SK-N-SH (cell line): ENCODE results near the gene SH3PXD2A.

Source experiments
- EZH2phosphoT487 ChIP-seq: fragments of 200-600 bp; sonication (generic); IDR thresholded peaks from 2 replicates; pipeline ENCODE4 v1.6.1; 2017; ENCODE audit warnings: low read depth, mixed run types, mild to moderate bottlenecking, antibody characterized with exemption, moderate library complexity, borderline replicate concordance
- MEF2A ChIP-seq: IDR thresholded peaks from 2 replicates; pipeline ENCODE4 v1.4.0; 2012; ENCODE audit warnings: low read depth, borderline replicate concordance
- MXI1 ChIP-seq: IDR thresholded peaks from 2 replicates; pipeline ENCODE4 v1.6.1; 2012; ENCODE audit warnings: mild to moderate bottlenecking, low read depth, low read length, improper control_type of control experiment
- NFIC ChIP-seq: IDR thresholded peaks from 2 replicates; pipeline ENCODE4 v1.4.0; 2012; ENCODE audit warnings: borderline replicate concordance
- RXRA ChIP-seq: IDR thresholded peaks from 2 replicates; pipeline ENCODE4 v1.4.0; 2012; ENCODE audit warnings: low read depth, mild to moderate bottlenecking, borderline replicate concordance
- TAF1 ChIP-seq: IDR thresholded peaks from 2 replicates; pipeline ENCODE4 v1.6.1; 2012; ENCODE audit warnings: low read depth, mild to moderate bottlenecking, low read length, moderate library complexity, borderline replicate concordance
- YY1 ChIP-seq: IDR thresholded peaks from 2 replicates; pipeline ENCODE4 v1.4.0; 2012; ENCODE audit warnings: low read depth, mild to moderate bottlenecking
- TF ChIP-seq, protein P1 (sequence below): fragments of 200-600 bp; sonication (generic); IDR thresholded peaks from 2 replicates; pipeline ENCODE4 v1.6.1; 2017; ENCODE audit warnings: antibody characterized with exemption, mild to moderate bottlenecking, moderate library complexity
- TF ChIP-seq, protein P2 (sequence below): fragments of 150-350 bp; IDR thresholded peaks from 2 replicates; pipeline ENCODE4 v1.6.1; 2016; ENCODE audit warnings: mild to moderate bottlenecking, low read depth, low read length
- TF ChIP-seq, protein P3 (sequence below): fragments of 150-350 bp; IDR thresholded peaks from 2 replicates; pipeline ENCODE4 v1.6.1; 2017; ENCODE audit warnings: antibody characterized with exemption, low read length, low read depth, borderline replicate concordance
- TF ChIP-seq, protein P4 (sequence below): IDR thresholded peaks from 2 replicates; pipeline ENCODE4 v1.6.1; 2012; ENCODE audit warnings: mild to moderate bottlenecking, low read depth, low read length, moderate library complexity
- TF ChIP-seq, protein P5 (sequence below): IDR thresholded peaks from 2 replicates; pipeline ENCODE4 v1.4.0; 2012; ENCODE audit warnings: low read depth

DNA sequence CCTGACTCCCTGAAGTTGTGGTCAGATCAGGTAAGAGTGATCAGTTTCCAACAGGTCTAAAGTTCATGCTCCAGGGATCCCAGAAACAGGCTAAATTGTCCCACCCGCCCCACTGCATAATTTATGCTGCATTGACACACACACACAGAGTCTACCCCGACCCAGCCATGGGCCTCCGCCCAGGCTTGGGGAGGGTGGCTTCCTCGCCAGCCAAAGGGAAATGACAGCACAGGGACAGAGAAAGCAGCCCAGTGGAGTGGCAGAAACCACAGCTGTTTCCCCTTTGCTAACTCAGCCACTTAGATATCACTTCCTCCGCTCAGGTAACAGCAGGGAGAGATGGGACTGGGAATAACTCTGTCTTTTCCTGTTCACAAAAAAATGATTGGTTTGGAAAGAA lies 9.4 kb downstream of the SH3PXD2A start:
- TF ChIP-seq, protein P1, sequence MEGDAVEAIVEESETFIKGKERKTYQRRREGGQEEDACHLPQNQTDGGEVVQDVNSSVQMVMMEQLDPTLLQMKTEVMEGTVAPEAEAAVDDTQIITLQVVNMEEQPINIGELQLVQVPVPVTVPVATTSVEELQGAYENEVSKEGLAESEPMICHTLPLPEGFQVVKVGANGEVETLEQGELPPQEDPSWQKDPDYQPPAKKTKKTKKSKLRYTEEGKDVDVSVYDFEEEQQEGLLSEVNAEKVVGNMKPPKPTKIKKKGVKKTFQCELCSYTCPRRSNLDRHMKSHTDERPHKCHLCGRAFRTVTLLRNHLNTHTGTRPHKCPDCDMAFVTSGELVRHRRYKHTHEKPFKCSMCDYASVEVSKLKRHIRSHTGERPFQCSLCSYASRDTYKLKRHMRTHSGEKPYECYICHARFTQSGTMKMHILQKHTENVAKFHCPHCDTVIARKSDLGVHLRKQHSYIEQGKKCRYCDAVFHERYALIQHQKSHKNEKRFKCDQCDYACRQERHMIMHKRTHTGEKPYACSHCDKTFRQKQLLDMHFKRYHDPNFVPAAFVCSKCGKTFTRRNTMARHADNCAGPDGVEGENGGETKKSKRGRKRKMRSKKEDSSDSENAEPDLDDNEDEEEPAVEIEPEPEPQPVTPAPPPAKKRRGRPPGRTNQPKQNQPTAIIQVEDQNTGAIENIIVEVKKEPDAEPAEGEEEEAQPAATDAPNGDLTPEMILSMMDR, result no peak
- TF ChIP-seq, protein P2, sequence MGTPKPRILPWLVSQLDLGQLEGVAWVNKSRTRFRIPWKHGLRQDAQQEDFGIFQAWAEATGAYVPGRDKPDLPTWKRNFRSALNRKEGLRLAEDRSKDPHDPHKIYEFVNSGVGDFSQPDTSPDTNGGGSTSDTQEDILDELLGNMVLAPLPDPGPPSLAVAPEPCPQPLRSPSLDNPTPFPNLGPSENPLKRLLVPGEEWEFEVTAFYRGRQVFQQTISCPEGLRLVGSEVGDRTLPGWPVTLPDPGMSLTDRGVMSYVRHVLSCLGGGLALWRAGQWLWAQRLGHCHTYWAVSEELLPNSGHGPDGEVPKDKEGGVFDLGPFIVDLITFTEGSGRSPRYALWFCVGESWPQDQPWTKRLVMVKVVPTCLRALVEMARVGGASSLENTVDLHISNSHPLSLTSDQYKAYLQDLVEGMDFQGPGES, result no peak
- TF ChIP-seq RXRA (no peak), NFIC (no peak), YY1 (no peak), MXI1 (no peak), TAF1 (no peak), EZH2phosphoT487 (no peak), MEF2A (no peak)
- TF ChIP-seq, protein P3, sequence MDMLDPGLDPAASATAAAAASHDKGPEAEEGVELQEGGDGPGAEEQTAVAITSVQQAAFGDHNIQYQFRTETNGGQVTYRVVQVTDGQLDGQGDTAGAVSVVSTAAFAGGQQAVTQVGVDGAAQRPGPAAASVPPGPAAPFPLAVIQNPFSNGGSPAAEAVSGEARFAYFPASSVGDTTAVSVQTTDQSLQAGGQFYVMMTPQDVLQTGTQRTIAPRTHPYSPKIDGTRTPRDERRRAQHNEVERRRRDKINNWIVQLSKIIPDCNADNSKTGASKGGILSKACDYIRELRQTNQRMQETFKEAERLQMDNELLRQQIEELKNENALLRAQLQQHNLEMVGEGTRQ, result no peak
- TF ChIP-seq, protein P4, sequence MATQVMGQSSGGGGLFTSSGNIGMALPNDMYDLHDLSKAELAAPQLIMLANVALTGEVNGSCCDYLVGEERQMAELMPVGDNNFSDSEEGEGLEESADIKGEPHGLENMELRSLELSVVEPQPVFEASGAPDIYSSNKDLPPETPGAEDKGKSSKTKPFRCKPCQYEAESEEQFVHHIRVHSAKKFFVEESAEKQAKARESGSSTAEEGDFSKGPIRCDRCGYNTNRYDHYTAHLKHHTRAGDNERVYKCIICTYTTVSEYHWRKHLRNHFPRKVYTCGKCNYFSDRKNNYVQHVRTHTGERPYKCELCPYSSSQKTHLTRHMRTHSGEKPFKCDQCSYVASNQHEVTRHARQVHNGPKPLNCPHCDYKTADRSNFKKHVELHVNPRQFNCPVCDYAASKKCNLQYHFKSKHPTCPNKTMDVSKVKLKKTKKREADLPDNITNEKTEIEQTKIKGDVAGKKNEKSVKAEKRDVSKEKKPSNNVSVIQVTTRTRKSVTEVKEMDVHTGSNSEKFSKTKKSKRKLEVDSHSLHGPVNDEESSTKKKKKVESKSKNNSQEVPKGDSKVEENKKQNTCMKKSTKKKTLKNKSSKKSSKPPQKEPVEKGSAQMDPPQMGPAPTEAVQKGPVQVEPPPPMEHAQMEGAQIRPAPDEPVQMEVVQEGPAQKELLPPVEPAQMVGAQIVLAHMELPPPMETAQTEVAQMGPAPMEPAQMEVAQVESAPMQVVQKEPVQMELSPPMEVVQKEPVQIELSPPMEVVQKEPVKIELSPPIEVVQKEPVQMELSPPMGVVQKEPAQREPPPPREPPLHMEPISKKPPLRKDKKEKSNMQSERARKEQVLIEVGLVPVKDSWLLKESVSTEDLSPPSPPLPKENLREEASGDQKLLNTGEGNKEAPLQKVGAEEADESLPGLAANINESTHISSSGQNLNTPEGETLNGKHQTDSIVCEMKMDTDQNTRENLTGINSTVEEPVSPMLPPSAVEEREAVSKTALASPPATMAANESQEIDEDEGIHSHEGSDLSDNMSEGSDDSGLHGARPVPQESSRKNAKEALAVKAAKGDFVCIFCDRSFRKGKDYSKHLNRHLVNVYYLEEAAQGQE, result no peak
- TF ChIP-seq, protein P5, sequence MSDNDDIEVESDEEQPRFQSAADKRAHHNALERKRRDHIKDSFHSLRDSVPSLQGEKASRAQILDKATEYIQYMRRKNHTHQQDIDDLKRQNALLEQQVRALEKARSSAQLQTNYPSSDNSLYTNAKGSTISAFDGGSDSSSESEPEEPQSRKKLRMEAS, result no peak
